ENCODE measurements around the gene CYB5RL. TPM values are rescaled to one million over a fixed set of nuclear protein-coding genes. Genes with fewer than 3 reads are reported as not detected.

CYB5RL gene
- total RNA-seq, 1 donor from 2014 or later, result 3.9 TPM

DNA sequence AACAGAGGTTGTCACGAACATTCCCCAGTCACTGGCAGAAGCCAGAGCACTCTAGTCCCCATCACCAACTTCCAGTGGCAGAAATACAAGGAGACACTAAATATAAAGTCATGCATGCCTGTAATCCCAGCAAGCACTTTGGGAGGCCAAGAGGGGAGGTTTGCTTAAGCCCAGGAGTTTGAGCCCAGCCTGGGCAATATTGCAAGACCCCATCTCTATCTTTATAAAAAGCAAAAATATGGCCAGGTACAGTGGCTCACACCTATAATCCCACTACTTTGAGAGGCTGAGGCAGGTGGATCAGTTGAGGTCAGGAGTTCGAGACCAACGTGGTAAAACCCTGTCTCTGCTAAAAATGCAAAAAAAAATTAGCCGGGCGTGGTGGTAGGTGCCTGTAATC, 6.4 kb downstream of the CYB5RL start:
- Histone ChIP-seq H3K9ac (ENCODE audit: low read length) (no peak overlapping the region), H3K4me1 (ENCODE audit: insufficient read depth, low read length) (no peaks in the 10 kb centered on the region), H3K79me2 (ENCODE audit: insufficient read depth, low read length) (no peaks in the 10 kb centered on the region), H3K9me3 (ENCODE audit: insufficient read depth, low read depth, low read length) (no peaks in the 10 kb centered on the region), H3K4me3 (ENCODE audit: insufficient read depth, low read depth, low read length) (no peak overlapping the region), H2AFZ (ENCODE audit: low read depth, low read length) (no peak overlapping the region), H3K4me2 (ENCODE audit: low read length) (no peak overlapping the region), H3K27me3 (ENCODE audit: insufficient read depth, low read length) (no peaks in the 10 kb centered on the region), H4K20me1 (ENCODE audit: insufficient read depth, low read length) (no peaks in the 10 kb centered on the region), H3K36me3 (ENCODE audit: insufficient read depth, low read length) (no peaks in the 10 kb centered on the region), H3K27ac (ENCODE audit: low read depth, low read length) (no peak overlapping the region)
- Mint-ChIP-seq H3K36me3 (ENCODE audit: low read depth, unreplicated experiment) (peaks cover 3% of the 10 kb centered on the region), H3K4me3 (ENCODE audit: unreplicated experiment) (no peak overlapping the region), H3K9me3 (ENCODE audit: unreplicated experiment) (no peaks in the 10 kb centered on the region), H3K27me3 (ENCODE audit: low read depth, unreplicated experiment) (peaks cover 2% of the 10 kb centered on the region), H3K27ac (ENCODE audit: unreplicated experiment) (no peak overlapping the region), H3K4me1 (ENCODE audit: low read depth, unreplicated experiment) (no peaks in the 10 kb centered on the region)
- DNase-seq (ENCODE audit: low read depth), result no peak
- no peak for FAIRE-seq
- TF ChIP-seq, protein P1, sequence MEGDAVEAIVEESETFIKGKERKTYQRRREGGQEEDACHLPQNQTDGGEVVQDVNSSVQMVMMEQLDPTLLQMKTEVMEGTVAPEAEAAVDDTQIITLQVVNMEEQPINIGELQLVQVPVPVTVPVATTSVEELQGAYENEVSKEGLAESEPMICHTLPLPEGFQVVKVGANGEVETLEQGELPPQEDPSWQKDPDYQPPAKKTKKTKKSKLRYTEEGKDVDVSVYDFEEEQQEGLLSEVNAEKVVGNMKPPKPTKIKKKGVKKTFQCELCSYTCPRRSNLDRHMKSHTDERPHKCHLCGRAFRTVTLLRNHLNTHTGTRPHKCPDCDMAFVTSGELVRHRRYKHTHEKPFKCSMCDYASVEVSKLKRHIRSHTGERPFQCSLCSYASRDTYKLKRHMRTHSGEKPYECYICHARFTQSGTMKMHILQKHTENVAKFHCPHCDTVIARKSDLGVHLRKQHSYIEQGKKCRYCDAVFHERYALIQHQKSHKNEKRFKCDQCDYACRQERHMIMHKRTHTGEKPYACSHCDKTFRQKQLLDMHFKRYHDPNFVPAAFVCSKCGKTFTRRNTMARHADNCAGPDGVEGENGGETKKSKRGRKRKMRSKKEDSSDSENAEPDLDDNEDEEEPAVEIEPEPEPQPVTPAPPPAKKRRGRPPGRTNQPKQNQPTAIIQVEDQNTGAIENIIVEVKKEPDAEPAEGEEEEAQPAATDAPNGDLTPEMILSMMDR (IDR thresholded peaks at IDR 0.05; ENCODE audit: insufficient read depth, low read depth, low read length), result no peak
- no peak for TF ChIP-seq EZH2 (IDR thresholded peaks at IDR 0.05; ENCODE audit: insufficient read depth, low read length)

DNA sequence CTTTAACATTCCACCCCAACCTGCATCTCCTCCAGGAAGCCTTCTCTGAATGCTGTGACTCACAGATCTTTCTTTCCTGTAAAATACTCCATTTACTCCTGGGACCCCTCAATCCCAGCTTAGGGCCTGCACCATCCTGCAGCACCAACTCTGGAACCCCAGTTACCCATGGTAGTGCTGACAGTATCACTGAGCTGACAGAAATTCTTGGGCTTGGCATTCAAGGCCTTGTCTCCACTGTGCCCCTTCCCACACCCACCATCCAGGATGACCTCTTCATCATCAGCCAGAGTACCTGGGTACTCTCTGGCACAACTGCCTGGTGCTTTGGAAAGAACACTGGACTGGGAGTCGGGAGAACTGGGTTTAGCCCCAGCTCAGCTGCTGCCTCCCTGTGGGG, 8.3 kb downstream of the CYB5RL start:
- TF ChIP-seq EZH2 (IDR thresholded peaks at IDR 0.05; ENCODE audit: insufficient read depth, low read length), result no peak
- TF ChIP-seq, protein P1 (IDR thresholded peaks at IDR 0.05; ENCODE audit: insufficient read depth, low read depth, low read length), result no peak

DNA sequence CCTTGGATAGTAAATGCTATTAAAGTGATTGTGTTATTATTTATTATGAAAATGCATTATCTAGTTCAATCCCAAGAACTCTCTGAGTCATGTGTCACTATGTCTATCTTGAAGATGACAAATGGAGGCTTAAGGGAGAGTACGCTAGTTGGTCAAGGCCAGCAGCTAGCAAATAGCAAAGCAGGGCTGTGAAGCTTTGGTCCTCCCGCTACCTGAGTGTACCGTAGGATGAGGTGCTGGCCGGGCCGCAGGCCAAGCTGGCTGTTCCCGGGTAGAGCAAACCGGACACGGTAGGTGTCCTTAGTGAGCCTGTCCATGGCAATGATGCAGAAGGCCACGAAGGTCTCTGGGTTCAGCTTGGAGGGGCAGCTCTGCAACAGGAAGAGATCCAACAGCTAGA, 9.3 kb downstream of the CYB5RL start:
- Histone ChIP-seq H3K9me3 (ENCODE audit: insufficient read depth, low read depth, low read length) (no peaks in the 10 kb centered on the region), H3K27me3 (ENCODE audit: insufficient read depth, low read length) (no peaks in the 10 kb centered on the region), H3K4me1 (ENCODE audit: insufficient read depth, low read length) (no peaks in the 10 kb centered on the region), H3K27ac (ENCODE audit: low read depth, low read length) (no peak overlapping the region), H3K9ac (ENCODE audit: low read length) (no peak overlapping the region), H4K20me1 (ENCODE audit: insufficient read depth, low read length) (no peaks in the 10 kb centered on the region), H2AFZ (ENCODE audit: low read depth, low read length) (no peak overlapping the region), H3K79me2 (ENCODE audit: insufficient read depth, low read length) (no peaks in the 10 kb centered on the region), H3K4me3 (ENCODE audit: insufficient read depth, low read depth, low read length) (no peak overlapping the region), H3K4me2 (ENCODE audit: low read length) (no peak overlapping the region), H3K36me3 (ENCODE audit: insufficient read depth, low read length) (no peaks in the 10 kb centered on the region)
- peaks cover 9% of the 10 kb centered on the region for H3K27me3 Mint-ChIP-seq (ENCODE audit: low read depth, unreplicated experiment)
- TF ChIP-seq, protein P1 (IDR thresholded peaks at IDR 0.05; ENCODE audit: insufficient read depth, low read depth, low read length), result no peak
- TF ChIP-seq EZH2 (IDR thresholded peaks at IDR 0.05; ENCODE audit: insufficient read depth, low read length), result no peak
- H3K4me1 Mint-ChIP-seq (ENCODE audit: low read depth, unreplicated experiment), result peaks cover 3% of the 10 kb centered on the region
- no peak overlapping the region for H3K27ac Mint-ChIP-seq (ENCODE audit: unreplicated experiment)
- peaks cover 6% of the 10 kb centered on the region for H3K9me3 Mint-ChIP-seq (ENCODE audit: unreplicated experiment)
- no peak for FAIRE-seq
- H3K4me3 Mint-ChIP-seq (ENCODE audit: unreplicated experiment), result no peak overlapping the region
- DNase-seq (ENCODE audit: low read depth), result no peak
- peaks cover 19% of the 10 kb centered on the region for H3K36me3 Mint-ChIP-seq (ENCODE audit: low read depth, unreplicated experiment)

More for the DNA sequence above, 8.3 kb downstream of the CYB5RL start:
- no peak overlapping the region for H3K27ac Mint-ChIP-seq (ENCODE audit: unreplicated experiment)
- no peak overlapping the region for H2AFZ ChIP-seq (ENCODE audit: low read depth, low read length)
- no peaks in the 10 kb centered on the region for H3K27me3 ChIP-seq (ENCODE audit: insufficient read depth, low read length)
- FAIRE-seq (no peak), DNase-seq (ENCODE audit: low read depth) (no peak)
- no peaks in the 10 kb centered on the region for H3K4me1 ChIP-seq (ENCODE audit: insufficient read depth, low read length)
- H3K27me3 Mint-ChIP-seq (ENCODE audit: low read depth, unreplicated experiment), result peaks cover 6% of the 10 kb centered on the region
- H3K4me1 Mint-ChIP-seq (ENCODE audit: low read depth, unreplicated experiment), result peaks cover 3% of the 10 kb centered on the region
- H3K9ac ChIP-seq (ENCODE audit: low read length), result no peak overlapping the region
- H3K9me3 Mint-ChIP-seq (ENCODE audit: unreplicated experiment), result peaks cover 3% of the 10 kb centered on the region
- no peaks in the 10 kb centered on the region for H3K36me3 ChIP-seq (ENCODE audit: insufficient read depth, low read length)
- H3K4me3 Mint-ChIP-seq (ENCODE audit: unreplicated experiment), result no peak overlapping the region
- no peaks in the 10 kb centered on the region for H3K79me2 ChIP-seq (ENCODE audit: insufficient read depth, low read length)
- H3K4me2 ChIP-seq (ENCODE audit: low read length), result no peak overlapping the region
- no peaks in the 10 kb centered on the region for H3K9me3 ChIP-seq (ENCODE audit: insufficient read depth, low read depth, low read length)
- H4K20me1 ChIP-seq (ENCODE audit: insufficient read depth, low read length), result no peaks in the 10 kb centered on the region
- H3K36me3 Mint-ChIP-seq (ENCODE audit: low read depth, unreplicated experiment), result peaks cover 12% of the 10 kb centered on the region
- no peak overlapping the region for H3K27ac ChIP-seq (ENCODE audit: low read depth, low read length)
- H3K4me3 ChIP-seq (ENCODE audit: insufficient read depth, low read depth, low read length), result no peak overlapping the region

Measured in astrocyte (in vitro differentiated cells and primary cell).